GM12878 (cell line): ENCODE data around the gene CYP4F8. TPM values are rescaled to one million over a fixed set of nuclear protein-coding genes. Genes with fewer than 3 reads are reported as not detected.

Experiments used
- ATAC-seq: fragments of 200-7000 bp; cut with Tn5 transposase; 3 replicates; pipeline ENCODE4 v1.9.1; 2020; ENCODE audit warnings: mild to moderate bottlenecking, moderate library complexity
- BruUV-seq: library from RNA; stranded (reverse); fragments of 400-500 nt; replicated peaks from 2 replicates; lab custom pipeline; 2021; lab: Mats Ljungman, UMichigan
- CTCF ChIA-PET: fragments of 300-600 bp; sonication (Branson Sonifier 250); formaldehyde crosslinking; extraction: SDS; loops from one replicate; lab custom pipeline; 2021; ENCODE audit warnings: inconsistent platforms; lab: Yijun Ruan, JAX
- POLR2A ChIA-PET: fragments of 350-600 bp; formaldehyde crosslinking; extraction: SDS; loops from one replicate; lab custom pipeline; 2021; ENCODE audit warnings: inconsistent platforms; lab: Charles Lee
- RAD21 ChIA-PET: fragments of 300-600 bp; sonication (Branson Sonifier 250); formaldehyde crosslinking; loops from one replicate; lab custom pipeline; 2023; ENCODE audit warnings: antibody characterized with exemption; ENCODE audit not compliant: unreplicated experiment; lab: Charles Lee
- SMC1A ChIA-PET: fragments of 300-600 bp; sonication (Branson Sonifier 250); formaldehyde crosslinking; loops from one replicate; lab custom pipeline; 2023; ENCODE audit not compliant: unreplicated experiment, uncharacterized antibody; lab: Charles Lee
- DNase-seq: peaks from one replicate; pipeline ENCODE4 v3.0.0-alpha.2; 2011; ENCODE audit warnings: low read depth, low spot score
- FAIRE-seq: peaks from 3 replicates; lab custom pipeline; 2011; peaks lifted over from hg19 to GRCh38; lab: Jason Lieb, UNC
- H2AFZ ChIP-seq: 2 replicates; pipeline ENCODE4 v1.6.0; 2011; ENCODE audit warnings: low read depth, low read length, control low read depth; ENCODE audit not compliant: control insufficient read depth
- H3K27ac ChIP-seq: 2 replicates; pipeline ENCODE4 v1.5.1; 2011; ENCODE audit warnings: control low read depth; ENCODE audit not compliant: control insufficient read depth, insufficient read depth
- H3K27me3 ChIP-seq, 2 experiments: replicated peaks in 1 of 2; 2 replicates each; pipeline versions ENCODE4 v1.6.0 to v1.6.1; 2011; ENCODE audit warnings: low read length in 1 of 2; ENCODE audit not compliant: control insufficient read depth in 2 of 2, insufficient read depth in 2 of 2
- H3K36me3 ChIP-seq, 2 experiments: 2 replicates each; pipeline ENCODE4 v1.5.1; 2011; ENCODE audit warnings: low read length in 1 of 2; ENCODE audit not compliant: control insufficient read depth in 2 of 2, insufficient read depth in 2 of 2
- H3K4me1 ChIP-seq: 2 replicates; pipeline ENCODE4 v1.6.1; 2011; ENCODE audit warnings: mild to moderate bottlenecking, low read length, moderate library complexity, mixed read lengths; ENCODE audit not compliant: control insufficient read depth, insufficient read depth
- H3K4me2 ChIP-seq: 2 replicates; pipeline ENCODE4 v1.6.0; 2011; ENCODE audit warnings: control low read depth; ENCODE audit not compliant: control insufficient read depth, insufficient read depth
- H3K4me3 ChIP-seq: fragments of 200-600 bp; sonication (generic); 2 replicates; pipeline ENCODE4 v1.5.1; 2016
- H3K79me2 ChIP-seq: 2 replicates; pipeline ENCODE4 v1.6.0; 2011; ENCODE audit warnings: low read length; ENCODE audit not compliant: control insufficient read depth, insufficient read depth
- H3K9ac ChIP-seq: 2 replicates; pipeline ENCODE4 v1.8.0; 2011; ENCODE audit warnings: low read length, control low read depth, mixed read lengths; ENCODE audit not compliant: control insufficient read depth, insufficient read depth
- H3K9me3 ChIP-seq: replicated peaks from 3 replicates; pipeline ENCODE4 v1.5.1; 2011; ENCODE audit warnings: mild to moderate bottlenecking, low read length; ENCODE audit not compliant: control insufficient read depth, insufficient read depth
- H4K20me1 ChIP-seq: 2 replicates; pipeline ENCODE4 v1.6.0; 2011; ENCODE audit not compliant: control insufficient read depth, insufficient read depth
- BCL11A ChIP-seq: IDR thresholded peaks from 2 replicates; pipeline ENCODE4 v1.6.1; 2011; ENCODE audit warnings: low read depth, low read length
- HDAC2 ChIP-seq: fragments of 200-600 bp; sonication (generic); IDR thresholded peaks from 2 replicates; pipeline ENCODE4 v1.6.1; 2017
- NFYA ChIP-seq: IDR thresholded peaks from 2 replicates; pipeline ENCODE4 v1.6.1; 2011; ENCODE audit warnings: low read depth, mild to moderate bottlenecking, low read length, improper control_type of control experiment, borderline replicate concordance
- SIN3A ChIP-seq: IDR thresholded peaks from 2 replicates; pipeline ENCODE4 v1.6.1; 2012; ENCODE audit warnings: low read depth, low read length, improper control_type of control experiment
- SREBF1 ChIP-seq: IDR thresholded peaks from 2 replicates; pipeline ENCODE4 v1.6.1; 2012; ENCODE audit warnings: mild to moderate bottlenecking, low read length
- SREBF2 ChIP-seq: IDR thresholded peaks from 2 replicates; pipeline ENCODE4 v1.6.1; 2012; ENCODE audit warnings: mild to moderate bottlenecking, low read length
- SUPT20H ChIP-seq: IDR thresholded peaks from 2 replicates; pipeline ENCODE4 v1.6.1; 2011; ENCODE audit warnings: low read depth, mild to moderate bottlenecking, low read length, moderate library complexity, borderline replicate concordance; ENCODE audit not compliant: control insufficient read depth
- SUZ12 ChIP-seq: fragments of 200-600 bp; sonication (generic); IDR thresholded peaks from one replicate; pipeline ENCODE4 v1.6.1; 2018; ENCODE audit warnings: antibody characterized with exemption, mild to moderate bottlenecking; ENCODE audit not compliant: unreplicated experiment
- TBL1XR1 ChIP-seq: IDR thresholded peaks from 2 replicates; pipeline ENCODE4 v1.6.1; 2012; ENCODE audit warnings: low read depth, low read length, improper control_type of control experiment
- YY1 ChIP-seq: IDR thresholded peaks from 2 replicates; pipeline ENCODE4 v1.6.1; 2011; ENCODE audit warnings: low read depth, mild to moderate bottlenecking, low read length
- WGBS: methylation state at CpG from one replicate; pipeline ENCODE4 v1.1.6; 2016; ENCODE audit warnings: low lambda C conversion rate; ENCODE audit not compliant: insufficient replicate concordance, insufficient coverage; ENCODE audit errors: missing lambda C conversion rate; 5-methylcytosine and 5-hydroxymethylcytosine counted together
- in situ Hi-C: fragments of 300-500 bp; cut with MboI; formaldehyde crosslinking; loops from 9 replicates; pipeline ENCODE4 v1.14.3; 2018; ENCODE audit warnings: mixed read lengths
- intact Hi-C: fragments of 100-400 bp; cut with micrococcal nuclease; formaldehyde crosslinking; loops from one replicate; pipeline ENCODE4 v1.14.2; 2022; ENCODE audit not compliant: unreplicated experiment
- polyA plus RNA-seq, 11 experiments: library from polyadenylated mRNA; depleted of rRNA in 4 of 11; unstranded in 6 of 11; stranded (reverse) in 5 of 11; fragments of >200 nt; fragmentation: Nextera tagmentation in 4 of 11; fragmentation: Illumina TruSeq in 1 of 11; extraction: Ambion mirVana in 4 of 11; extraction: Trizol in 1 of 11; gene quantifications; 1 replicate in 1 of 11; 2 replicates in 10 of 11; pipeline versions ENCODE4 v1.2.1 to v1.2.3, GENCODE V29; 2011 to 2016; ENCODE audit warnings: inconsistent platforms in 2 of 11, missing spikeins in 2 of 11, low read depth in 1 of 11
- total RNA-seq, 4 experiments: library from RNA; depleted of rRNA in 3 of 4; stranded (reverse); fragments of >200 nt in 3 of 4; fragmentation: Illumina TruSeq in 1 of 4; extraction: Trizol in 1 of 4; gene quantifications; 2 replicates each; pipeline versions ENCODE4 v1.2.1 to v1.2.3, GENCODE V29; 2013 to 2021
- TF ChIP-seq, protein P1 (sequence below): fragments of 450-650 bp; IDR thresholded peaks from 2 replicates; pipeline ENCODE4 v1.6.1; 2017; ENCODE audit warnings: mild to moderate bottlenecking, moderate library complexity
- TF ChIP-seq, protein P2 (sequence below): fragments of 450-650 bp; formaldehyde crosslinking; IDR thresholded peaks from 2 replicates; pipeline ENCODE4 v1.4.0; 2020; ENCODE audit warnings: mild to moderate bottlenecking, moderate library complexity

The CYP4F8 gene
- total and polyA plus RNA-seq, 10 of the 15 experiments (the other 5 are each of a cell fraction or from before 2014, with no cell fraction given) = not detected

DNA sequence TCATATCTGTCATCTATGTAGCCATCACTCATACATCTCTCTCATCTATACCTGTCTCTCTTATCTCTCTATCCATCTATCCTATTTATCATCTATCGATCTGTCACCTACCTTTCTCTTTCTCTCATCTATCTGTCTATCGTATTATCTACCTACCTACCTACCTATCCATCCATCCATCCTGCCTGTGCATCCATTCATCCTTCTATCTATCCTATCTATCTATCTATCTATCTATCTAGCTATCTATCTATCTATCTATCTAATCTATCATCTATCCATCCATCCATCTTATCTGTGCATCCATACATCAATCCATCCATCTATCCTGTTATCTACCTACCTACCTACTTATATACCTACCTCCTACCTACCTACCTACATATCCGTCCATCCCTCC lies 44.6 kb upstream of the CYP4F8 start:
- POLR2A ChIA-PET = no interaction called here
- no peaks in the 10 kb centered on the region for H3K4me1 ChIP-seq
- in situ Hi-C loops = no loop called here

DNA sequence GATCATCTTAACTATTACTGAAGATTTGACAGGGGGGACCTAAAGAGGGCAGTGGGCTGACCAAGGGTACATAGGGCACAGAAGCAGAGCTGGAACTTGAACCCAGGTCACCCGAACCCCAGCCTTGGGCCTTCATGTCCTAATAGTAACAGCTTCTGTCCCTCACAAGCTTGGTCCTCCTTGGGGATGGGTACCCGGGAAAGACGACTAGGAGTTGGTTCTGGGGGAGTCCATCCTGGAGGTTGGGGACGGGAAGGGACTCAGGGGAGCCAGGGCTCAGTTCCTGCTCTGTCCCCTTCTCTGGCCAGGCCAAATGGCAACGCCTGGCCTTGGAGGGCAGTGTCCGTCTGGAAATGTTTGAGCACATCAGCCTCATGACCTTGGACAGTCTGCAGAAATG lies 39.6 kb upstream of the CYP4F8 start:
- Histone ChIP-seq H3K9ac (no peak overlapping the region), H4K20me1 (no peaks in the 10 kb centered on the region), H3K36me3 (no peaks in the 10 kb centered on the region), H3K79me2 (no peaks in the 10 kb centered on the region), H3K4me3 (no peak overlapping the region), H2AFZ (no peak overlapping the region), H3K27ac (no peak overlapping the region), H3K4me1 (no peaks in the 10 kb centered on the region), H3K4me2 (no peak overlapping the region), H3K27me3 (no peaks in the 10 kb centered on the region), H3K9me3 (no peaks in the 10 kb centered on the region)
- FAIRE-seq (no peak), DNase-seq (no peak), ATAC-seq (no peak)
- ChIA-PET POLR2A (no interaction called here), RAD21 (no interaction called here), SMC1A (no interaction called here), CTCF (no interaction called here)
- in situ Hi-C loops (no loop called here), intact Hi-C loops (no loop called here)
- BruUV-seq = no TSS peak
- WGBS = 2% methylated on average over 6 of the region's 6 CpGs
- TF ChIP-seq BCL11A = no peak
- TF ChIP-seq SREBF2 = no peak
- TF ChIP-seq SUZ12 = no peak
- TF ChIP-seq SREBF1 = no peak
- TF ChIP-seq, protein P1, sequence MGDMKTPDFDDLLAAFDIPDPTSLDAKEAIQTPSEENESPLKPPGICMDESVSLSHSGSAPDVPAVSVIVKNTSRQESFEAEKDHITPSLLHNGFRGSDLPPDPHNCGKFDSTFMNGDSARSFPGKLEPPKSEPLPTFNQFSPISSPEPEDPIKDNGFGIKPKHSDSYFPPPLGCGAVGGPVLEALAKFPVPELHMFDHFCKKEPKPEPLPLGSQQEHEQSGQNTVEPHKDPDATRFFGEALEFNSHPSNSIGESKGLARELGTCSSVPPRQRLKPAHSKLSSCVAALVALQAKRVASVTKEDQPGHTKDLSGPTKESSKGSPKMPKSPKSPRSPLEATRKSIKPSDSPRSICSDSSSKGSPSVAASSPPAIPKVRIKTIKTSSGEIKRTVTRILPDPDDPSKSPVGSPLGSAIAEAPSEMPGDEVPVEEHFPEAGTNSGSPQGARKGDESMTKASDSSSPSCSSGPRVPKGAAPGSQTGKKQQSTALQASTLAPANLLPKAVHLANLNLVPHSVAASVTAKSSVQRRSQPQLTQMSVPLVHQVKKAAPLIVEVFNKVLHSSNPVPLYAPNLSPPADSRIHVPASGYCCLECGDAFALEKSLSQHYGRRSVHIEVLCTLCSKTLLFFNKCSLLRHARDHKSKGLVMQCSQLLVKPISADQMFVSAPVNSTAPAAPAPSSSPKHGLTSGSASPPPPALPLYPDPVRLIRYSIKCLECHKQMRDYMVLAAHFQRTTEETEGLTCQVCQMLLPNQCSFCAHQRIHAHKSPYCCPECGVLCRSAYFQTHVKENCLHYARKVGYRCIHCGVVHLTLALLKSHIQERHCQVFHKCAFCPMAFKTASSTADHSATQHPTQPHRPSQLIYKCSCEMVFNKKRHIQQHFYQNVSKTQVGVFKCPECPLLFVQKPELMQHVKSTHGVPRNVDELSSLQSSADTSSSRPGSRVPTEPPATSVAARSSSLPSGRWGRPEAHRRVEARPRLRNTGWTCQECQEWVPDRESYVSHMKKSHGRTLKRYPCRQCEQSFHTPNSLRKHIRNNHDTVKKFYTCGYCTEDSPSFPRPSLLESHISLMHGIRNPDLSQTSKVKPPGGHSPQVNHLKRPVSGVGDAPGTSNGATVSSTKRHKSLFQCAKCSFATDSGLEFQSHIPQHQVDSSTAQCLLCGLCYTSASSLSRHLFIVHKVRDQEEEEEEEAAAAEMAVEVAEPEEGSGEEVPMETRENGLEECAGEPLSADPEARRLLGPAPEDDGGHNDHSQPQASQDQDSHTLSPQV = no peak
- no peak for TF ChIP-seq HDAC2
- TF ChIP-seq TBL1XR1 = no peak
- TF ChIP-seq, protein P2, sequence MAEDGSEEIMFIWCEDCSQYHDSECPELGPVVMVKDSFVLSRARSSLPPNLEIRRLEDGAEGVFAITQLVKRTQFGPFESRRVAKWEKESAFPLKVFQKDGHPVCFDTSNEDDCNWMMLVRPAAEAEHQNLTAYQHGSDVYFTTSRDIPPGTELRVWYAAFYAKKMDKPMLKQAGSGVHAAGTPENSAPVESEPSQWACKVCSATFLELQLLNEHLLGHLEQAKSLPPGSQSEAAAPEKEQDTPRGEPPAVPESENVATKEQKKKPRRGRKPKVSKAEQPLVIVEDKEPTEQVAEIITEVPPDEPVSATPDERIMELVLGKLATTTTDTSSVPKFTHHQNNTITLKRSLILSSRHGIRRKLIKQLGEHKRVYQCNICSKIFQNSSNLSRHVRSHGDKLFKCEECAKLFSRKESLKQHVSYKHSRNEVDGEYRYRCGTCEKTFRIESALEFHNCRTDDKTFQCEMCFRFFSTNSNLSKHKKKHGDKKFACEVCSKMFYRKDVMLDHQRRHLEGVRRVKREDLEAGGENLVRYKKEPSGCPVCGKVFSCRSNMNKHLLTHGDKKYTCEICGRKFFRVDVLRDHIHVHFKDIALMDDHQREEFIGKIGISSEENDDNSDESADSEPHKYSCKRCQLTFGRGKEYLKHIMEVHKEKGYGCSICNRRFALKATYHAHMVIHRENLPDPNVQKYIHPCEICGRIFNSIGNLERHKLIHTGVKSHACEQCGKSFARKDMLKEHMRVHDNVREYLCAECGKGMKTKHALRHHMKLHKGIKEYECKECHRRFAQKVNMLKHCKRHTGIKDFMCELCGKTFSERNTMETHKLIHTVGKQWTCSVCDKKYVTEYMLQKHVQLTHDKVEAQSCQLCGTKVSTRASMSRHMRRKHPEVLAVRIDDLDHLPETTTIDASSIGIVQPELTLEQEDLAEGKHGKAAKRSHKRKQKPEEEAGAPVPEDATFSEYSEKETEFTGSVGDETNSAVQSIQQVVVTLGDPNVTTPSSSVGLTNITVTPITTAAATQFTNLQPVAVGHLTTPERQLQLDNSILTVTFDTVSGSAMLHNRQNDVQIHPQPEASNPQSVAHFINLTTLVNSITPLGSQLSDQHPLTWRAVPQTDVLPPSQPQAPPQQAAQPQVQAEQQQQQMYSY = no peak

More for the DNA sequence above, 44.6 kb upstream of the CYP4F8 start:
- ATAC-seq = no peak
- ChIA-PET RAD21 (no interaction called here), SMC1A (no interaction called here), CTCF (no interaction called here)
- Histone ChIP-seq H3K4me2 (no peak overlapping the region), H2AFZ (no peak overlapping the region), H3K9me3 (no peaks in the 10 kb centered on the region), H3K27ac (no peak overlapping the region), H3K27me3 (no peaks in the 10 kb centered on the region; a peak in 1 of 4 replicates), H3K36me3 (no peaks in the 10 kb centered on the region), H4K20me1 (no peaks in the 10 kb centered on the region), H3K79me2 (no peaks in the 10 kb centered on the region)
- no peak for DNase-seq
- FAIRE-seq = no peak
- intact Hi-C loops = no loop called here
- WGBS = 65% methylated on average over 3 of the region's 3 CpGs
- BruUV-seq = no TSS peak
- TF ChIP-seq YY1 = no peak
- TF ChIP-seq SIN3A = no peak
- no peak for TF ChIP-seq NFYA
- TF ChIP-seq SUPT20H = no peak
- TF ChIP-seq, all 136 proteins: peak for 0
- H3K9ac ChIP-seq = no peak overlapping the region
- H3K4me3 ChIP-seq = no peak overlapping the region
